ENCODE measurements around the gene CEP85. TPM values are rescaled to one million over a fixed set of nuclear protein-coding genes. Genes with fewer than 3 reads are reported as not detected.

CEP85 gene
- total and polyA plus RNA-seq, 10 of the 15 experiments (the other 5 are each of a cell fraction or from before 2014, with no cell fraction given) = 8.4 to 26.8 (median 21.5) TPM

DNA sequence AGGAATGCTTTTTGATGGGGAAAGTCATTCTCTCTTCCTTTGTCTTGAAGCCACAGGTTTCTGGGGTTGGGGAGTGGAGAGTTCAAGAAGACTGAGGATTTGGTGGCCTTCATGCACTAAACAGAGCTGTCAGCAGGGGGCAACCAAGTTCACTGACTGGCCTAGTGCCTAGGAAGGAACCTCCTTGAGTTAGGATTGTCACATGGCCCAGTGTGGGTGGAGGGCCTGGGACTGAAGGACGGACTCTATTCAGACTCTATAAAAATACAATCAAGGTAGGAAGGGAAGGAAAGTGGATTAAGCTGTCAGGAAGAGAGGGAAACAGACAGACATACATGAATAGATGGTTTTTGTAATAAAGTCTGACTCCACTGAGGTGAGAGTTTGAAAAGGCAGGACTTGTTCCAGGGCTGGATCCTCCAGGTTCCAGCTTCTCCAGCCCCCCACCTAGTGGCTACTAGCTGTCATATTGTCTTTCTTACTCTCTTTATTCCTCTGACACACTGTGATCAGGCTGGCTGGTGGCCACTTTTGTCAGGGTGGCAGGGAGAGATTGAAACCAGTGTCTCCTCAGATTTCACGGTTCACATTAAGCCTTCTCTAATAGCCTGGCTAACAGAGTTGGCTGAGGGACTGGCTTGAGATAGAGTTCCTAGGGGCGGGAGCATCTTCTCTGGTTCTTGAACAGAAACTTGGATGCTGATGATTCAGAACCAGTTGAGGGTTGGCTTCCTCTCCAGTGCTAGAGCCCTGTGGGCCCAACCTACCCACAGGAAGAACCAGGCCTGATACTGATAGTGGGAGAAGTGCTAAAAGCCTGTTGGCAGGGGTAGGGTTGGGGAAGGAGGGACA is 41.8 kb downstream of the CEP85 start (continued):
- no peak for TF ChIP-seq IRF4 (IDR thresholded peaks at IDR 0.05; ENCODE audit: low read depth, low read length)
- TF ChIP-seq SRF (IDR thresholded peaks at IDR 0.05; ENCODE audit: low read depth in 2 of 2, low read length in 2 of 2) = no peak
- TF ChIP-seq PML (IDR thresholded peaks at IDR 0.05; ENCODE audit: low read length) = no peak
- TF ChIP-seq BCL3 (IDR thresholded peaks at IDR 0.05; ENCODE audit: borderline replicate concordance, insufficient read depth, low read depth, low read length, poor library complexity, severe bottlenecking) = no peak
- TF ChIP-seq NFXL1 (IDR thresholded peaks at IDR 0.05; ENCODE audit: borderline replicate concordance) = no peak
- no peak for TF ChIP-seq SREBF1 (IDR thresholded peaks at IDR 0.05; ENCODE audit: low read length)
- TF ChIP-seq FOS (IDR thresholded peaks at IDR 0.05; ENCODE audit: borderline replicate concordance, extremely low read depth, insufficient read length) = no peak
- TF ChIP-seq ATF3 (IDR thresholded peaks at IDR 0.05; ENCODE audit: borderline replicate concordance, extremely low read depth, low read depth, low read length) = no peak
- TF ChIP-seq MXI1 (IDR thresholded peaks at IDR 0.05; ENCODE audit: low read depth, low read length) = peak; percentile 58; the same call in 1 of the 2 replicates
- TF ChIP-seq BCL11A (IDR thresholded peaks at IDR 0.05; ENCODE audit: low read depth, low read length) = no peak
- no peak for TF ChIP-seq HDAC2 (IDR thresholded peaks at IDR 0.05)
- no peak for TF ChIP-seq CBX5 (IDR thresholded peaks at IDR 0.05; ENCODE audit: low read depth)
- TF ChIP-seq POU2F2 (IDR thresholded peaks at IDR 0.05; ENCODE audit: borderline replicate concordance, low read depth, low read length) = no peak
- no peak for TF ChIP-seq MEF2B (IDR thresholded peaks at IDR 0.05; ENCODE audit: partially characterized antibody, poor library complexity, severe bottlenecking)
- no peak for TF ChIP-seq HDAC6 (IDR thresholded peaks at IDR 0.05; ENCODE audit: unreplicated experiment)
- TF ChIP-seq MTA3 (IDR thresholded peaks at IDR 0.05; ENCODE audit: borderline replicate concordance, low read length) = no peak
- TF ChIP-seq TCF12 (IDR thresholded peaks at IDR 0.05; ENCODE audit: low read depth, low read length) = no peak
- no peak for TF ChIP-seq ETV6 (conservative IDR thresholded peaks at IDR 0.05 in 1 of 2, IDR thresholded peaks at IDR 0.05 in 1 of 2; ENCODE audit: borderline replicate concordance in 1 of 2, low read depth in 1 of 2)
- TF ChIP-seq BHLHE40 (IDR thresholded peaks at IDR 0.05; ENCODE audit: borderline replicate concordance in 1 of 2, low read depth in 2 of 2, low read length in 1 of 2) = no peak
- peak; percentile 76; the same call in 1 of the 2 replicates for TF ChIP-seq NBN (IDR thresholded peaks at IDR 0.05)
- TF ChIP-seq ZZZ3 (IDR thresholded peaks at IDR 0.05; ENCODE audit: control insufficient read depth, insufficient read length, low read depth) = no peak
- peak; percentile 86 for TF ChIP-seq SMC3 (IDR thresholded peaks at IDR 0.05; ENCODE audit: borderline replicate concordance, low read length)
- TF ChIP-seq MYC (IDR thresholded peaks at IDR 0.05; ENCODE audit: insufficient read depth, insufficient read length, insufficient replicate concordance, low read length, severe bottlenecking) = no peak
- TF ChIP-seq IKZF1 (conservative IDR thresholded peaks at IDR 0.05) = peak; percentile 44; the same call in 1 of the 2 replicates
- no peak for TF ChIP-seq CHD4 (IDR thresholded peaks at IDR 0.05)
- TF ChIP-seq NR2C1 (IDR thresholded peaks at IDR 0.05) = no peak
- no peak for TF ChIP-seq PAX8 (IDR thresholded peaks at IDR 0.05)
- no peak for TF ChIP-seq YBX1 (IDR thresholded peaks at IDR 0.05)
- peak; percentile 60; the same call in 1 of the 2 replicates for TF ChIP-seq YY1 (IDR thresholded peaks at IDR 0.05; ENCODE audit: low read depth, low read length)
- TF ChIP-seq ATF2 (IDR thresholded peaks at IDR 0.05; ENCODE audit: low read length) = no peak
